ENCODE data around the gene HIVEP2. TPM values are rescaled to one million over a fixed set of nuclear protein-coding genes. Genes with fewer than 3 reads are reported as not detected.

Gene HIVEP2
- total and polyA plus RNA-seq, 2 of the 4 experiments (the other 2 are of a cell fraction): 4.3 to 11.3 TPM

DNA sequence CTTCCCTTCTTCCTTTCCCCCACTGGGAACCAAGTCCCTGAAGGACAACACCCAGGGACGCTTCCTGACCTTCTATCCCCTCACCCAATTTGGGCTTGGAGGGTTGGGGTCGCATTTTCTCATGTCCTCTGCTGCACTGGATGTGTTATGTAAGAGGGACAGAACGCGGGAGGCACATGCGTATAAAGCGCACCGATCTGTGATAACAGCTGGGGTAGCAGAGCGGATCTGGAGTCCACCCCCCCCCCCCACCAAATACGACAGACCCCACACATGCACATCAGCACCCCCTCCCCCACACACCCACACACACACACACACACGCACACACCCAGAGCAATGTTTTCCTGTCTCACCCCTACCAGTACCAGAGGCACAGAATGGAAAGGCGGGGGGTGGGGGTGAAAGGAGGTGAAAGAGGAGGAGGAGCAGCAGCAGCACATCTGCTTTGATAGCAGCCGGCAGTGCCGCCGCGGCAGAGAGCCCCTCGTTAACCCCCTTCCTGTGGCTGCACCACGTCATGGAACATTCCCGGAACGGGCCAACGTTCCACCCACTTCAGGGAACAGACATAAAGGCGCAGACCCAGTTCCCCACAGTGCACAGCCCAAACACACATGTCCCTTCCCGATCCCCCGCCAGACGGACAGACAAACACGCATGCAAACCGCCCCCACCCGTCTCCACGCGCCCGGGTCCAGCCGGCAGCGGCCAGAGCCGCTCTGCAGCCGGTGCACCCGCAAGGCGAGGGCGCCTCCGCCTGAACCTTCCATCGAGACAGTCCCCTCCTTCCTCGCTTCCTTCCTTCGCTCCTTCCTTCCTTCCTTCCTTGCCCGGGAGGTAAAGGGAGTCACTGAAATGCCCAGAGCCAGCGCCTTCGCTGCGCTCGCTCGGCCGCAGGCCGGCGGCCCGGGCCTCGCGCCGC lies 590 bp downstream of the HIVEP2 start (continued):
- TF ChIP-seq, protein P1, sequence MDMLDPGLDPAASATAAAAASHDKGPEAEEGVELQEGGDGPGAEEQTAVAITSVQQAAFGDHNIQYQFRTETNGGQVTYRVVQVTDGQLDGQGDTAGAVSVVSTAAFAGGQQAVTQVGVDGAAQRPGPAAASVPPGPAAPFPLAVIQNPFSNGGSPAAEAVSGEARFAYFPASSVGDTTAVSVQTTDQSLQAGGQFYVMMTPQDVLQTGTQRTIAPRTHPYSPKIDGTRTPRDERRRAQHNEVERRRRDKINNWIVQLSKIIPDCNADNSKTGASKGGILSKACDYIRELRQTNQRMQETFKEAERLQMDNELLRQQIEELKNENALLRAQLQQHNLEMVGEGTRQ (IDR thresholded peaks at IDR 0.05; ENCODE audit: low read depth, low read length): no peak

DNA sequence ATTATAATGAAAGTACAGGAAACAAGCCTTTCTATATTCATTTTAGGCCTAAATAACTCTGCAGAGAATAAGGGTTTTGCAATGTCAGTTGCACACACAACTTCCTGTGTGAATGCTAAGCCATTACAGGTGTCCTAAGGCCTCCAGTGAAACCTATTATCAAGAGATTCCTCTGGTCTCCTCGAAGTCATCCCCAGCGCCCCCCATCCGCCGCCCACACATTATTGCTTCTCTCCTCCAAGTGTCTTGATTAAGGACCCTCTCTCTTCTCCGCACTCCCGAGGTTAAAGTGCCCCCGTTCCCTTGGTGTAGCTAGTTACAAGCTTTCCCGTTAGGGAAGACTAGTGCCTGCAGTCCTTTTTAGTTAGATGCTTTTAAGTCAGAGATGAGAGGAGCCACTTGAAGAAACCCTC lies 1.3 kb downstream of the HIVEP2 start:
- H2AFZ ChIP-seq (replicated peaks; ENCODE audit: low read length, poor library complexity): peak overlapping the region; percentile 93
- peak overlapping the region; percentile 39 for H2BK120ac ChIP-seq (ENCODE audit: low read depth, low read length)
- ATAC-seq (ENCODE audit: low read depth) (no peak), DNase-seq (peak; percentile 48)
- TF ChIP-seq, protein P2, sequence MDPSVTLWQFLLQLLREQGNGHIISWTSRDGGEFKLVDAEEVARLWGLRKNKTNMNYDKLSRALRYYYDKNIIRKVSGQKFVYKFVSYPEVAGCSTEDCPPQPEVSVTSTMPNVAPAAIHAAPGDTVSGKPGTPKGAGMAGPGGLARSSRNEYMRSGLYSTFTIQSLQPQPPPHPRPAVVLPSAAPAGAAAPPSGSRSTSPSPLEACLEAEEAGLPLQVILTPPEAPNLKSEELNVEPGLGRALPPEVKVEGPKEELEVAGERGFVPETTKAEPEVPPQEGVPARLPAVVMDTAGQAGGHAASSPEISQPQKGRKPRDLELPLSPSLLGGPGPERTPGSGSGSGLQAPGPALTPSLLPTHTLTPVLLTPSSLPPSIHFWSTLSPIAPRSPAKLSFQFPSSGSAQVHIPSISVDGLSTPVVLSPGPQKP (IDR thresholded peaks at IDR 0.05; ENCODE audit: borderline replicate concordance, low read depth, low read length): no peak
- no peak for TF ChIP-seq MAFK (IDR thresholded peaks at IDR 0.05; ENCODE audit: low read depth, low read length)
- TF ChIP-seq RFX5 (IDR thresholded peaks at IDR 0.05; ENCODE audit: low read depth, low read length): no peak
- peak; percentile 43; the same call in 1 of the 2 replicates for TF ChIP-seq CEBPB (IDR thresholded peaks at IDR 0.05; ENCODE audit: low read depth, low read length)
- H3K27ac ChIP-seq (ENCODE audit: insufficient read depth, low read length): peak overlapping the region; percentile 93
- BruUV-seq (replicated peaks): TSS peak; percentile 17
- H4K91ac ChIP-seq (ENCODE audit: insufficient read depth, low read depth, low read length): peak overlapping the region; percentile 64; the same call in 1 of the 2 replicates
- H3K4me1 ChIP-seq (ENCODE audit: control insufficient read depth, insufficient read depth, low read length): peaks cover 8% of the 10 kb centered on the region
- dilution Hi-C loops (cut with HindIII; ENCODE audit: low sequenced_read_pairs, unreplicated experiment): no loop called here
- H3K4ac ChIP-seq (ENCODE audit: low read depth, low read length): peak overlapping the region; percentile 84
- H3K79me1 ChIP-seq (ENCODE audit: low read depth in 1 of 2, low read length in 2 of 2): peaks cover 6 to 29% of the 10 kb centered on the region in 2 experiments; a peak in 3 of 4 replicates
- H3K4me2 ChIP-seq (ENCODE audit: low read depth, low read length): peak overlapping the region; percentile 95
- peak overlapping the region; percentile 92 for H3K9ac ChIP-seq (ENCODE audit: low read depth, low read length)
- H4K20me1 ChIP-seq (ENCODE audit: insufficient read depth, low read length): peaks cover 11% of the 10 kb centered on the region
- ChIA-PET CTCF (interaction anchor here (1.2 kb wide), 1 partner anchor 483 kb away, joined by 4 read pairs; no protein-coding TSS in a partner anchor), POLR2A (ENCODE audit: unreplicated experiment) (no interaction called here)
- no peaks in the 10 kb centered on the region for H3K27me3 ChIP-seq (ENCODE audit: control insufficient read depth, insufficient read depth, low read length)
- H3K4me3 ChIP-seq (ENCODE audit: insufficient read depth, low read depth, low read length): peak overlapping the region; percentile 74
- H3K14ac ChIP-seq (replicated peaks; ENCODE audit: low read depth, low read length): peak overlapping the region; percentile 77; the same call in 1 of the 2 replicates
- no peak overlapping the region for H2BK15ac ChIP-seq (ENCODE audit: low read depth, low read length)
- peak overlapping the region; percentile 21; the same call in 1 of the 2 replicates for H2BK20ac ChIP-seq (ENCODE audit: low read depth, low read length)
- peaks cover 9% of the 10 kb centered on the region for H3K9me1 ChIP-seq (ENCODE audit: insufficient read depth, low read length)
- H3K9me3 ChIP-seq (ENCODE audit: control insufficient read depth, insufficient read depth, low read length): no peaks in the 10 kb centered on the region
- no peak overlapping the region for H2AK9ac ChIP-seq (replicated peaks; ENCODE audit: low read depth, low read length, poor library complexity)
- in situ Hi-C loops (cut with MboI; ENCODE audit: low sequenced_read_pairs): no loop called here
- H3K18ac ChIP-seq (ENCODE audit: low read depth, low read length): peak overlapping the region; percentile 69
- H3K56ac ChIP-seq (ENCODE audit: extremely low read depth, insufficient read depth, low read length): peak overlapping the region; percentile 44; the same call in 1 of the 2 replicates
- peak overlapping the region; percentile 88 for H2BK5ac ChIP-seq (ENCODE audit: low read depth, low read length, poor library complexity, severe bottlenecking)
- H3K36me3 ChIP-seq (ENCODE audit: control insufficient read depth, insufficient read depth, low read length): no peaks in the 10 kb centered on the region
- H4K5ac ChIP-seq (ENCODE audit: low read depth, low read length): peak overlapping the region; percentile 55; the same call in 1 of the 2 replicates
- intact Hi-C loops (cut with micrococcal nuclease): loop anchor here (1.0 to 5.0 kb wide), 3 partner anchors 58 to 111 kb away; no protein-coding TSS in a partner anchor
- H2AK5ac ChIP-seq (ENCODE audit: low read depth, low read length): 0 out of 2 replicates have a peak overlapping the region, but pooled peaks have one; percentile 31
- H4K8ac ChIP-seq (ENCODE audit: low read depth in 2 of 2, low read length in 2 of 2): peak overlapping the region; percentile 49 to 62
- peak overlapping the region; percentile 91; the same call in 1 of the 2 replicates for H3K23ac ChIP-seq (ENCODE audit: low read depth, low read length)
- no CpG with 5 or more reads among the region's 8 CpGs for WGBS, 2 experiments (ENCODE audit: extremely low coverage in 2 of 2, insufficient read length in 1 of 2)
